ENCODE results near the gene MAST4.

Gene MAST4

DNA sequence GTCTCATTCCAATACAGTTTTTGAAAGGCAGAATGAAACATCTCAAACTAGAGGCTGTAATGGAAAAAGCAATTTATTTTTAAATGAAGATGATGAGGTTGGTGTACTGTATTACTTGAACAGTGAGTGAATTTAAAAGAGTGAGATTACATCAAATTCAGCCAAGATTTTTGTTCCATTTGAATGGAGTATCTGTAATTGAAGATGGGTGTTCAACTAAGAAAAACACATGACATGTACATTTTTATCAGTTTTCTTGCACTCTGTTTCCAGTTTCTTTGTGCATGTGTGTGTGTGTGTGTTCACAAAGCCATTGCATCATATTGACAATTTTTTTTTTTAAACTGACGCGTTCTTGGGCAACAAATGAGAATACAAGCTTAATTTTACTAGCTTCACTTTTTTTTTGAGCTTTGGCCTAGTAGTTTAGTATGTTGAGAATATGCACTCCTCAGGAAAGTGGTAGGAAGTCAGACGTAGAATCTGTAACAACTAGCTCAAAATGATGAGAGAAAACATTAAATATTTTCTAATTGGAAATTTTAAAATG lies 243.5 kb downstream of the MAST4 start:
- Histone ChIP-seq H3K27me3 (ENCODE audit: control insufficient read depth in 1 of 2, insufficient read depth in 1 of 2, low read length in 2 of 2) (no peaks in the 10 kb centered on the region), H4K91ac (ENCODE audit: low read length) (no peak overlapping the region), H3K9me3 (ENCODE audit: control insufficient read depth, low read length) (no peaks in the 10 kb centered on the region), H3K4ac (ENCODE audit: low read depth in 1 of 2, low read length in 2 of 2) (no peak overlapping the region), H2BK12ac (ENCODE audit: low read length in 2 of 2) (no peak overlapping the region), H3K4me3 (ENCODE audit: insufficient read depth in 1 of 2, low read depth in 1 of 2, low read length in 2 of 2) (no peak overlapping the region), H2BK5ac (ENCODE audit: low read depth, low read length, poor library complexity, severe bottlenecking) (no peak overlapping the region), H3K27ac (ENCODE audit: low read length, poor library complexity, severe bottlenecking) (no peak overlapping the region), H3K9ac (ENCODE audit: low read length) (no peak overlapping the region), H3K14ac (ENCODE audit: low read length in 2 of 2) (no peak overlapping the region), H3K18ac (ENCODE audit: low read depth in 1 of 2, low read length in 2 of 2) (no peak overlapping the region), H2BK15ac (ENCODE audit: low read depth, poor library complexity, severe bottlenecking) (no peak overlapping the region), H2BK120ac (ENCODE audit: low read depth, low read length) (no peak overlapping the region), H3K79me1 (replicated peaks; ENCODE audit: low read length, poor library complexity, severe bottlenecking) (peaks cover 8% of the 10 kb centered on the region), H2AK5ac (ENCODE audit: low read length, severe bottlenecking) (no peak overlapping the region), H3K4me2 (ENCODE audit: low read length, poor library complexity, severe bottlenecking) (no peak overlapping the region), H2AFZ (ENCODE audit: low read depth, low read length) (no peak overlapping the region), H3K36me3 (ENCODE audit: control insufficient read depth in 1 of 2, insufficient read depth in 2 of 2, low read depth in 1 of 2, low read length in 2 of 2) (no peaks in the 10 kb centered on the region), H4K8ac (ENCODE audit: low read length) (no peak overlapping the region), H3K23ac (ENCODE audit: low read length in 2 of 2) (no peak overlapping the region), H3K4me1 (ENCODE audit: control insufficient read depth, insufficient read depth, low read depth, low read length) (peaks cover 2% of the 10 kb centered on the region)
- no CpG with 5 or more reads among the region's 3 CpGs for WGBS
- no peak for DNase-seq

DNA sequence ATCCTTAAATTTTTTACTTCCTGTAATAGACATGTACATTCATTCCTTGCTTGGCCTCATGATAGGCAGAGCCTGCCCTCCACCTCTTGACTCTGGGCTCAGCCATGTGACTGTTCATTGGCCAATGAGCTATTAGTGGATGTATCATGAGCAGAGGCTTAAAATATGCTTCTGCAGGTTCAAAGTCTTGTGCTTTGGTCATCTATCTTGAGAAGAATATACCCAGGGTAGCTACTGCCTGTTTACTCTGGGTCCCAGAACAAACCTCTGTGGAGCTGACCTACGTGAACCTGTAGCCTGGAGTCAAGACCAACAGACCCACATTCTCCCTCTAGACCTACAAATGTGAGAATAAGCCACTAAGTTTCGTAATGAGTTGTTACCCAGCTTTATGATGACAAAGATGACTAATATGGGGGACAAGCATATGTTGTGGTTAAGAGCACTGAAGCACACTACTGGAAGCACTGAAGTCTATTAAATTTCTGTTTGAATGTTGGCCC lies 244.4 kb downstream of the MAST4 start:
- Histone ChIP-seq H2AFZ (ENCODE audit: low read depth, low read length) (no peak overlapping the region), H3K14ac (ENCODE audit: low read length in 2 of 2) (no peak overlapping the region), H2AK5ac (ENCODE audit: low read length, severe bottlenecking) (no peak overlapping the region), H3K36me3 (ENCODE audit: control insufficient read depth in 1 of 2, insufficient read depth in 2 of 2, low read depth in 1 of 2, low read length in 2 of 2) (no peaks in the 10 kb centered on the region), H3K27me3 (ENCODE audit: control insufficient read depth in 1 of 2, insufficient read depth in 1 of 2, low read length in 2 of 2) (no peaks in the 10 kb centered on the region), H3K4ac (ENCODE audit: low read depth in 1 of 2, low read length in 2 of 2) (no peak overlapping the region), H2BK5ac (ENCODE audit: low read depth, low read length, poor library complexity, severe bottlenecking) (no peak overlapping the region), H3K23ac (ENCODE audit: low read length in 2 of 2) (no peak overlapping the region), H3K4me1 (ENCODE audit: control insufficient read depth, insufficient read depth, low read depth, low read length) (peaks cover 2% of the 10 kb centered on the region), H3K4me2 (ENCODE audit: low read length, poor library complexity, severe bottlenecking) (no peak overlapping the region), H4K91ac (ENCODE audit: low read length) (no peak overlapping the region), H2BK12ac (ENCODE audit: low read length in 2 of 2) (no peak overlapping the region), H3K79me1 (replicated peaks; ENCODE audit: low read length, poor library complexity, severe bottlenecking) (peaks cover 8% of the 10 kb centered on the region), H3K18ac (ENCODE audit: low read depth in 1 of 2, low read length in 2 of 2) (no peak overlapping the region), H2BK120ac (ENCODE audit: low read depth, low read length) (no peak overlapping the region), H3K9ac (ENCODE audit: low read length) (no peak overlapping the region), H3K4me3 (ENCODE audit: insufficient read depth in 1 of 2, low read depth in 1 of 2, low read length in 2 of 2) (no peak overlapping the region), H2BK15ac (ENCODE audit: low read depth, poor library complexity, severe bottlenecking) (no peak overlapping the region), H3K9me3 (ENCODE audit: control insufficient read depth, low read length) (no peaks in the 10 kb centered on the region), H4K8ac (ENCODE audit: low read length) (no peak overlapping the region), H3K27ac (ENCODE audit: low read length, poor library complexity, severe bottlenecking) (no peak overlapping the region)
- 66% methylated on average over 2 of the region's 2 CpGs for WGBS
- peak; percentile 21 for DNase-seq

DNA sequence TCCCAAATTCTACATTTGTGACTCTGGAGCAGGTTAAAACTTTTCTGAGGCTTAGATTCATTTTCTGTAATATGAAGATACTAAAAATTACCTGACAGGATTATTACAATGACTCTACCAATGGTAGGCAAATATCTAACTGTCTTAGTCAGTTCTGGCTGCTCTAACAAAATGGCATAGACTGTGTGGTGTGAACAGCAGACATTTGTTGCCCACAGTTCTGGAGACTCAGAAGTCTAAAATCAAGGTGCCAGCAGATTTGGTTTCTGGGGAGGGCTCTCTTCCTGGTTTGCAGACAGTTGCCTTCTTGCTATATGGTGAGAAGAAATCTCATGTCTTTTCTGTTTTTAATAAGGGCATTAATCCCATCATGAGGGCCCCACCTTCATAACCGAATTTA lies 245.1 kb downstream of the MAST4 start:
- Histone ChIP-seq H2BK15ac (ENCODE audit: low read depth, poor library complexity, severe bottlenecking) (no peak overlapping the region), H3K9ac (ENCODE audit: low read length) (no peak overlapping the region), H2BK120ac (ENCODE audit: low read depth, low read length) (no peak overlapping the region), H3K36me3 (ENCODE audit: control insufficient read depth in 1 of 2, insufficient read depth in 2 of 2, low read depth in 1 of 2, low read length in 2 of 2) (no peaks in the 10 kb centered on the region), H3K27ac (ENCODE audit: low read length, poor library complexity, severe bottlenecking) (no peak overlapping the region), H3K4me2 (ENCODE audit: low read length, poor library complexity, severe bottlenecking) (no peak overlapping the region), H3K9me3 (ENCODE audit: control insufficient read depth, low read length) (no peaks in the 10 kb centered on the region), H3K79me1 (replicated peaks; ENCODE audit: low read length, poor library complexity, severe bottlenecking) (peaks cover 5% of the 10 kb centered on the region), H4K8ac (ENCODE audit: low read length) (no peak overlapping the region), H2AK5ac (ENCODE audit: low read length, severe bottlenecking) (no peak overlapping the region), H3K14ac (ENCODE audit: low read length in 2 of 2) (no peak overlapping the region), H3K23ac (ENCODE audit: low read length in 2 of 2) (no peak overlapping the region), H3K4me3 (ENCODE audit: insufficient read depth in 1 of 2, low read depth in 1 of 2, low read length in 2 of 2) (no peak overlapping the region), H3K4me1 (ENCODE audit: control insufficient read depth, insufficient read depth, low read depth, low read length) (peaks cover 2% of the 10 kb centered on the region), H3K27me3 (ENCODE audit: control insufficient read depth in 1 of 2, insufficient read depth in 1 of 2, low read length in 2 of 2) (no peaks in the 10 kb centered on the region), H4K91ac (ENCODE audit: low read length) (no peak overlapping the region), H2BK12ac (ENCODE audit: low read length in 2 of 2) (no peak overlapping the region), H2BK5ac (ENCODE audit: low read depth, low read length, poor library complexity, severe bottlenecking) (no peak overlapping the region), H2AFZ (ENCODE audit: low read depth, low read length) (no peak overlapping the region), H3K4ac (ENCODE audit: low read depth in 1 of 2, low read length in 2 of 2) (no peak overlapping the region), H3K18ac (ENCODE audit: low read depth in 1 of 2, low read length in 2 of 2) (no peak overlapping the region)
- DNase-seq = no peak
- WGBS = 100% methylated on average over 1 of the region's 1 CpG

DNA sequence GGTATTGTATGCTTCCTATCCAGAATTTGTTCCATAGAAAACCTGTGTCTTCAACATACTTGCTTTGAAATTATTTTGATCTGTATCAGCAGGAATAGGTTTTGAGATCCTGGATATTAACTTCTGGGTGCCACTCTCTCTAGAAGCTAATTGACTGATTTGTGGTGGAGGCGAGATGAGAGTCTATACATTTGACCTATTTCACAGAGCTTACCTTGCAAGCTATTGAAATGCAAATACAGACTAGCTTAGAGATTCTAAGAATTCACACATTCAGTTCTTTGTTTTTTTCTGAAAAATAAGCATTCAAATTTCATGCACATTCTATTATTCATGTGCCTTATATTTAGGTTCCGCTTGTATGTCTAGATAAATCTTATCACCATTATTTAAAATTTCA lies 246.3 kb downstream of the MAST4 start:
- no peak overlapping the region for H2BK120ac ChIP-seq (ENCODE audit: low read depth, low read length)
- no peak overlapping the region for H2BK5ac ChIP-seq (ENCODE audit: low read depth, low read length, poor library complexity, severe bottlenecking)
- H2BK15ac ChIP-seq (ENCODE audit: low read depth, poor library complexity, severe bottlenecking) = no peak overlapping the region
- H3K4me2 ChIP-seq (ENCODE audit: low read length, poor library complexity, severe bottlenecking) = no peak overlapping the region
- H3K14ac ChIP-seq (ENCODE audit: low read length in 2 of 2) = no peak overlapping the region
- no peak overlapping the region for H4K8ac ChIP-seq (ENCODE audit: low read length)
- no peak overlapping the region for H2BK12ac ChIP-seq (ENCODE audit: low read length in 2 of 2)
- H3K36me3 ChIP-seq (ENCODE audit: control insufficient read depth in 1 of 2, insufficient read depth in 2 of 2, low read depth in 1 of 2, low read length in 2 of 2) = no peaks in the 10 kb centered on the region
- H4K91ac ChIP-seq (ENCODE audit: low read length) = no peak overlapping the region
- H2AK5ac ChIP-seq (ENCODE audit: low read length, severe bottlenecking) = no peak overlapping the region
- peaks cover 2% of the 10 kb centered on the region for H3K4me1 ChIP-seq (ENCODE audit: control insufficient read depth, insufficient read depth, low read depth, low read length)
- H2AFZ ChIP-seq (ENCODE audit: low read depth, low read length) = no peak overlapping the region
- H3K9me3 ChIP-seq (ENCODE audit: control insufficient read depth, low read length) = no peaks in the 10 kb centered on the region
- H3K79me1 ChIP-seq (replicated peaks; ENCODE audit: low read length, poor library complexity, severe bottlenecking) = peaks cover 3% of the 10 kb centered on the region
- DNase-seq = no peak
- no peaks in the 10 kb centered on the region for H3K27me3 ChIP-seq (ENCODE audit: control insufficient read depth in 1 of 2, insufficient read depth in 1 of 2, low read length in 2 of 2)
- no peak overlapping the region for H3K18ac ChIP-seq (ENCODE audit: low read depth in 1 of 2, low read length in 2 of 2)
- H3K23ac ChIP-seq (ENCODE audit: low read length in 2 of 2) = no peak overlapping the region
- H3K27ac ChIP-seq (ENCODE audit: low read length, poor library complexity, severe bottlenecking) = no peak overlapping the region
- no peak overlapping the region for H3K9ac ChIP-seq (ENCODE audit: low read length)
- H3K4me3 ChIP-seq (ENCODE audit: insufficient read depth in 1 of 2, low read depth in 1 of 2, low read length in 2 of 2) = no peak overlapping the region
- H3K4ac ChIP-seq (ENCODE audit: low read depth in 1 of 2, low read length in 2 of 2) = no peak overlapping the region
- 100% methylated on average over 1 of the region's 2 CpGs for WGBS
